IPS-18a (cell line): ENCODE data around the gene ADAM19.

Source experiments
- H3K27ac ChIP-seq: one replicate; pipeline ENCODE4 v1.5.1; 2013; ENCODE audit warnings: low read length
- H3K27me3 ChIP-seq: one replicate; pipeline ENCODE4 v1.6.1; 2013; ENCODE audit warnings: mild to moderate bottlenecking, low read length; ENCODE audit not compliant: control insufficient read depth, insufficient read depth
- H3K36me3 ChIP-seq: one replicate; pipeline ENCODE4 v1.6.1; 2013; ENCODE audit warnings: low read depth, low read length; ENCODE audit not compliant: control insufficient read depth
- H3K4me1 ChIP-seq: one replicate; pipeline ENCODE4 v1.6.1; 2013; ENCODE audit warnings: low read depth, low read length; ENCODE audit not compliant: control insufficient read depth
- H3K4me3 ChIP-seq: one replicate; pipeline ENCODE4 v1.5.1; 2013; ENCODE audit warnings: low read length
- H3K9ac ChIP-seq: one replicate; pipeline ENCODE4 v1.6.1; 2013; ENCODE audit warnings: mild to moderate bottlenecking, low read length, moderate library complexity
- H3K9me3 ChIP-seq: one replicate; pipeline ENCODE4 v1.6.1; 2013; ENCODE audit warnings: low read depth, low read length; ENCODE audit not compliant: control insufficient read depth

The ADAM19 gene

GRCh38 chr5:157504053-157504452 lies 71.5 kb downstream of the ADAM19 start:
- Histone ChIP-seq H3K27me3 (no peaks in the 10 kb centered on the region), H3K9ac (no peak overlapping the region), H3K9me3 (no peaks in the 10 kb centered on the region), H3K36me3 (peaks cover 6% of the 10 kb centered on the region), H3K4me1 (no peaks in the 10 kb centered on the region), H3K27ac (no peak overlapping the region), H3K4me3 (no peak overlapping the region)

GRCh38 chr5:157502143-157502647 lies 73.4 kb downstream of the ADAM19 start:
- Histone ChIP-seq H3K36me3 (no peaks in the 10 kb centered on the region), H3K4me3 (no peak overlapping the region), H3K27me3 (no peaks in the 10 kb centered on the region), H3K9me3 (no peaks in the 10 kb centered on the region), H3K27ac (no peak overlapping the region), H3K4me1 (no peaks in the 10 kb centered on the region), H3K9ac (no peak overlapping the region)

DNA sequence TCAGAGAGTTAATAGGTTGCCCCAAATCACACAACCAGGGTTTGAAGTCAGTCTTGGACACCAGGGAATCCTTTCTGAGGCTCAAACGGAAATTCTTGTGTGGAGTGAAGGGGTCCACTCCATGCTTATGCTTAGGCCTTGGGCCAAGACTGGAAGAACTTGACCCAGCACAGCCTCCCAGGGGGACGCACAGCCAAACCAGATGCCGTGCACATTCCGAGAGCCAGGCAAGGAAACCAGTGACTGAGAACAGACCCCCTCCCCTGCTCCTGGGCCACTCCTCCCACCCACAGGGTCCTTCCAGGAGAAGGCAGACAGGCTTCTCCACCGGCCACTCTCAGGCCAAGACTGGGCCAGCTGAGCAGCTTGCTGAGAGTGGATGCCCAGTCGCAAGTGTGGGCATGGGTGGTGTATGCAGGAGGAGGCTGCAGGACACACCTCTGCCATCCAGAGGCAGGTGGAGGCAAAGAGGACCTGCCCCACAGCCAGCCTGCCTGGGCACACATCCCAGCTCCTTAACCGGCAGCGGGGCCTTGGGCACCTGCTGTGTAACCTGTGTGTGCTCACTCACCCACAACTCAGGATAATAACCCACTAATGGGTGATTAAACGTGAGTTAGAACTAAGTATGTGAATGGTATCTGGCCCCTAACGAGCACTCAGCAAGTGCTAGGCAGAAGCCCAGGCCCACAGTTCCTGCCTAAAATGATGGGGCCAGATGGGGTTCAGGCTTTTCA lies 77.5 kb downstream of the ADAM19 start:
- no peak overlapping the region for H3K9ac ChIP-seq
- H3K9me3 ChIP-seq, result no peaks in the 10 kb centered on the region
- no peak overlapping the region for H3K4me3 ChIP-seq
- no peaks in the 10 kb centered on the region for H3K27me3 ChIP-seq
- H3K36me3 ChIP-seq, result no peaks in the 10 kb centered on the region
- no peaks in the 10 kb centered on the region for H3K4me1 ChIP-seq
- H3K27ac ChIP-seq, result no peak overlapping the region

DNA sequence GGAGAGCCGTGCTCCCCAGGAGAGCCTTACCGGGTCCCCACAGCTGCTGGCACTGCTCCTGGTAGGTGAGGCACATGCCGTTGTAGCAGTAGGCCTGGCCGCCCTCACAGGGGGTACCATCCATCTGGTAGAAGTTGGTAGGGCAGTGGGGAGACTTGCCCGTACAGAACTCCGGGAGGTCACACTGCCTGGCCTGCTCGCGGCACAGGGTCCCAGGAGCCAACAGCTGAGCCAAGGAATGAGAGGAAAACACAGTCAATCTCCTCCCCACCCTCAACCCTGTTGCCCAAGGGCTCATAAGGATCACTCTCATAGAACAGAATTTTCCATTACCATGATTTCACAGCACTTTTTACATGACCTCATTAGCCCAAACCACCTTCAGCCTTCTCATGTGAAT lies 78.7 kb downstream of the ADAM19 start:
- no peaks in the 10 kb centered on the region for H3K9me3 ChIP-seq
- no peaks in the 10 kb centered on the region for H3K27me3 ChIP-seq
- H3K27ac ChIP-seq, result no peak overlapping the region
- no peaks in the 10 kb centered on the region for H3K4me1 ChIP-seq
- no peak overlapping the region for H3K4me3 ChIP-seq
- no peak overlapping the region for H3K9ac ChIP-seq
- H3K36me3 ChIP-seq, result no peaks in the 10 kb centered on the region

DNA sequence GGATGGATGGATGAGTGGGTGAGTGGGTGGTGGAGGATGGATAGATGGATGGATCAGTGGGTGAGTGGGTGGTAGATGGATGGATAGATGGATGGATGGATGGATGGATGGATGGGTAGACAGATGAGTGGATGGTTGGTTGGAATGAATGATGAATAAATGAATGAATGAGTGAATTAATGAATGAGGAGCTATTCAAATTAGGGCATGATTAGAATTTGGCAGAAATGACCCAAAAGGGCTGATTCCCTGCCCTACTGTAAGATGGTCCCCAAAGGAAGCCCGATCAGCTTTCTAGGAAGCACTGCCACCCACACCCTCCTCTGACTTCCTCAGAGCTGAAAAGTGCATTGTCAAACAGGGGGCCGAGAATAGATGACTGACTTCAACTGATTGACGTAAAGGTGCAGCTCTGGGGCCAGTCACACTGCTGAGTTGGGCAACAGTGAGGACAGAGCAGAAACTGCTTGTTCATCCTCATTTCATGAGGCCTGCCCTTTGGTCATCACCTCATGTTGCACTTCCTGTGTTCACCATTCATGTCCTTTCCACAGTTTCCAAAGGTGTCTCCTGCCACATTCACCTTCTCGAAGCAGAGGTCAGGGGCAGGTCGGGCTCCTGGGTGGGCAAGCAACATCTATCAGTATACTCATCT lies 81.3 kb downstream of the ADAM19 start:
- H3K27me3 ChIP-seq, result no peaks in the 10 kb centered on the region
- no peak overlapping the region for H3K4me3 ChIP-seq
- H3K27ac ChIP-seq, result no peak overlapping the region
- H3K36me3 ChIP-seq, result no peaks in the 10 kb centered on the region
- no peaks in the 10 kb centered on the region for H3K9me3 ChIP-seq
- H3K9ac ChIP-seq, result no peak overlapping the region
- no peaks in the 10 kb centered on the region for H3K4me1 ChIP-seq

GRCh38 chr5:157492886-157493285 lies 82.7 kb downstream of the ADAM19 start:
- H3K27ac ChIP-seq, result no peak overlapping the region
- H3K9ac ChIP-seq, result no peak overlapping the region
- no peaks in the 10 kb centered on the region for H3K4me1 ChIP-seq
- no peak overlapping the region for H3K4me3 ChIP-seq
- H3K9me3 ChIP-seq, result no peaks in the 10 kb centered on the region
- H3K27me3 ChIP-seq, result no peaks in the 10 kb centered on the region
- H3K36me3 ChIP-seq, result no peaks in the 10 kb centered on the region

- no peaks in the 10 kb centered on the region for H3K27me3 ChIP-seq
- H3K4me3 ChIP-seq, result no peak overlapping the region
- no peaks in the 10 kb centered on the region for H3K36me3 ChIP-seq
- no peaks in the 10 kb centered on the region for H3K4me1 ChIP-seq
- no peak overlapping the region for H3K27ac ChIP-seq
- H3K9me3 ChIP-seq, result no peaks in the 10 kb centered on the region
- no peak overlapping the region for H3K9ac ChIP-seq
Observed at GRCh38 chr5:157491471-157491995, 84.0 kb downstream of the ADAM19 start.

GRCh38 chr5:157487358-157487757 lies 88.2 kb downstream of the ADAM19 start:
- no peaks in the 10 kb centered on the region for H3K36me3 ChIP-seq
- no peak overlapping the region for H3K4me3 ChIP-seq

DNA sequence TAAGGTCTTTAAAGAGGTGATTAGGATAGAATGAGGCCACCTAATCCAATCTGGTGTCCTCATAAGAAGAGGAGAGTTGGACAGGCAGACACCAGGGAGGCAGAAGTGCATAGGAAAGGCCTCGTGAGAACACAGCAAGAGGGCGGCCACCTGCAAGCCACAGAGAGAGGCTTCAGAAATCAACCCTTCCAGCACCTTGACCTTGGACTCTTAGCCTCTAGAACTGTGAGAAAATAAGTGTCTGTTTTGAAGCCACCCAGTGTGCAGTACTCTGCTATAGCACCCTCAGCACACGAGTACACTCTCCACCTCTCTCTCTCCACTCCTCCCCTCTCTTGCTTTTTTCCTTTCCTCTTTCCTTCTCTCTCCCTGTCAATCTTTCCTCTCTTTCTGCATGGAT lies 88.7 kb downstream of the ADAM19 start:
- H3K36me3 ChIP-seq, result no peaks in the 10 kb centered on the region
- no peak overlapping the region for H3K9ac ChIP-seq
- H3K4me3 ChIP-seq, result no peak overlapping the region
- H3K27ac ChIP-seq, result no peak overlapping the region
- H3K9me3 ChIP-seq, result no peaks in the 10 kb centered on the region
- no peaks in the 10 kb centered on the region for H3K27me3 ChIP-seq
- no peaks in the 10 kb centered on the region for H3K4me1 ChIP-seq

More at GRCh38 chr5:157487358-157487757, 88.2 kb downstream of the ADAM19 start:
- H3K4me1 ChIP-seq, result no peaks in the 10 kb centered on the region
- H3K27me3 ChIP-seq, result no peaks in the 10 kb centered on the region
- no peaks in the 10 kb centered on the region for H3K9me3 ChIP-seq
- H3K9ac ChIP-seq, result no peak overlapping the region
- H3K27ac ChIP-seq, result no peak overlapping the region

- no peaks in the 10 kb centered on the region for H3K9me3 ChIP-seq
- H3K4me1 ChIP-seq, result no peaks in the 10 kb centered on the region
- H3K27ac ChIP-seq, result no peak overlapping the region
- H3K27me3 ChIP-seq, result no peaks in the 10 kb centered on the region
- H3K36me3 ChIP-seq, result no peaks in the 10 kb centered on the region
- H3K4me3 ChIP-seq, result no peak overlapping the region
- H3K9ac ChIP-seq, result no peak overlapping the region
Observed at GRCh38 chr5:157486221-157486681, 89.3 kb downstream of the ADAM19 start.

GRCh38 chr5:157485811-157486210 lies 89.8 kb downstream of the ADAM19 start:
- H3K4me1 ChIP-seq, result no peaks in the 10 kb centered on the region
- no peak overlapping the region for H3K4me3 ChIP-seq
- H3K27ac ChIP-seq, result no peak overlapping the region
- no peaks in the 10 kb centered on the region for H3K27me3 ChIP-seq
- H3K36me3 ChIP-seq, result no peaks in the 10 kb centered on the region
- no peak overlapping the region for H3K9ac ChIP-seq
- H3K9me3 ChIP-seq, result no peaks in the 10 kb centered on the region
